ENCODE data around the gene PRR20G.

Gene PRR20G

GRCh38 chr3:127250032-127250431, 37.8 kb downstream of the PRR20G start (continued):
- TF ChIP-seq POU6F1 (CRISPR knock-in tag; IDR thresholded peaks at IDR 0.05; ENCODE audit: borderline replicate concordance, low read depth): no peak
- TF ChIP-seq SNAI2 (CRISPR knock-in tag; IDR thresholded peaks at IDR 0.05): no peak
- TF ChIP-seq OSR1 (CRISPR knock-in tag; IDR thresholded peaks at IDR 0.05): no peak
- no peak for TF ChIP-seq ZFP3 (CRISPR knock-in tag; IDR thresholded peaks at IDR 0.05)

GRCh38 chr3:127247292-127247691, 40.6 kb downstream of the PRR20G start:
- TF ChIP-seq BACH2 (CRISPR knock-in tag; IDR thresholded peaks at IDR 0.05; ENCODE audit: borderline replicate concordance) (no peak), ZNF70 (CRISPR knock-in tag; IDR thresholded peaks at IDR 0.05) (no peak), CSDC2 (CRISPR knock-in tag; IDR thresholded peaks at IDR 0.05) (no peak), ZFP3 (CRISPR knock-in tag; IDR thresholded peaks at IDR 0.05) (no peak), RARB (CRISPR knock-in tag; IDR thresholded peaks at IDR 0.05) (no peak), SNAI2 (CRISPR knock-in tag; IDR thresholded peaks at IDR 0.05) (no peak), ISL1 (CRISPR knock-in tag; IDR thresholded peaks at IDR 0.05) (no peak), PATZ1 (CRISPR knock-in tag; IDR thresholded peaks at IDR 0.05; ENCODE audit: borderline replicate concordance) (no peak), CSRNP3 (CRISPR knock-in tag; IDR thresholded peaks at IDR 0.05) (no peak), TCF4 (CRISPR knock-in tag; IDR thresholded peaks at IDR 0.05; ENCODE audit: borderline replicate concordance) (no peak), ESRRG (CRISPR knock-in tag; IDR thresholded peaks at IDR 0.05) (no peak), ZNF565 (CRISPR knock-in tag; conservative IDR thresholded peaks at IDR 0.05; ENCODE audit: low read depth) (no peak), CREB5 (CRISPR knock-in tag; IDR thresholded peaks at IDR 0.05; ENCODE audit: low read depth) (no peak), PPARA (CRISPR knock-in tag; IDR thresholded peaks at IDR 0.05; ENCODE audit: borderline replicate concordance) (no peak), GLIS3 (CRISPR knock-in tag; IDR thresholded peaks at IDR 0.05) (no peak), TOX (CRISPR knock-in tag; IDR thresholded peaks at IDR 0.05; ENCODE audit: borderline replicate concordance) (no peak), POU6F1 (CRISPR knock-in tag; IDR thresholded peaks at IDR 0.05; ENCODE audit: borderline replicate concordance, low read depth) (no peak), ARNTL (CRISPR knock-in tag; IDR thresholded peaks at IDR 0.05; ENCODE audit: borderline replicate concordance, low read depth) (no peak), TSHZ2 (CRISPR knock-in tag; IDR thresholded peaks at IDR 0.05) (no peak), OSR1 (CRISPR knock-in tag; IDR thresholded peaks at IDR 0.05) (no peak)
- ATAC-seq: no peak

GRCh38 chr3:127238602-127239001, 49.2 kb downstream of the PRR20G start:
- ATAC-seq: no peak
- TF ChIP-seq ZFP3 (CRISPR knock-in tag; IDR thresholded peaks at IDR 0.05): no peak
- no peak for TF ChIP-seq OSR1 (CRISPR knock-in tag; IDR thresholded peaks at IDR 0.05)
- no peak for TF ChIP-seq GLIS3 (CRISPR knock-in tag; IDR thresholded peaks at IDR 0.05)
- no peak for TF ChIP-seq ESRRG (CRISPR knock-in tag; IDR thresholded peaks at IDR 0.05)
- TF ChIP-seq CREB5 (CRISPR knock-in tag; IDR thresholded peaks at IDR 0.05; ENCODE audit: low read depth): no peak
- no peak for TF ChIP-seq ZNF8 (CRISPR knock-in tag; IDR thresholded peaks at IDR 0.05)
- TF ChIP-seq PPARA (CRISPR knock-in tag; IDR thresholded peaks at IDR 0.05; ENCODE audit: borderline replicate concordance): no peak
- no peak for TF ChIP-seq RARB (CRISPR knock-in tag; IDR thresholded peaks at IDR 0.05)
- TF ChIP-seq ZFP30 (CRISPR knock-in tag; IDR thresholded peaks at IDR 0.05): no peak
- TF ChIP-seq ZNF565 (CRISPR knock-in tag; conservative IDR thresholded peaks at IDR 0.05; ENCODE audit: low read depth): no peak
- no peak for TF ChIP-seq ARNTL (CRISPR knock-in tag; IDR thresholded peaks at IDR 0.05; ENCODE audit: borderline replicate concordance, low read depth)
- TF ChIP-seq PATZ1 (CRISPR knock-in tag; IDR thresholded peaks at IDR 0.05; ENCODE audit: borderline replicate concordance): no peak
- no peak for TF ChIP-seq CSDC2 (CRISPR knock-in tag; IDR thresholded peaks at IDR 0.05)
- no peak for TF ChIP-seq ZC3H10 (CRISPR knock-in tag; IDR thresholded peaks at IDR 0.05)
- no peak for TF ChIP-seq BACH2 (CRISPR knock-in tag; IDR thresholded peaks at IDR 0.05; ENCODE audit: borderline replicate concordance)
- TF ChIP-seq ZNF70 (CRISPR knock-in tag; IDR thresholded peaks at IDR 0.05): no peak
- TF ChIP-seq SNAI2 (CRISPR knock-in tag; IDR thresholded peaks at IDR 0.05): no peak

Data from SK-N-SH treated with all-trans-retinoic acid at 6 μM for 48 hours (cell line).